ENCODE results near the gene COL6A3.

The COL6A3 gene

DNA sequence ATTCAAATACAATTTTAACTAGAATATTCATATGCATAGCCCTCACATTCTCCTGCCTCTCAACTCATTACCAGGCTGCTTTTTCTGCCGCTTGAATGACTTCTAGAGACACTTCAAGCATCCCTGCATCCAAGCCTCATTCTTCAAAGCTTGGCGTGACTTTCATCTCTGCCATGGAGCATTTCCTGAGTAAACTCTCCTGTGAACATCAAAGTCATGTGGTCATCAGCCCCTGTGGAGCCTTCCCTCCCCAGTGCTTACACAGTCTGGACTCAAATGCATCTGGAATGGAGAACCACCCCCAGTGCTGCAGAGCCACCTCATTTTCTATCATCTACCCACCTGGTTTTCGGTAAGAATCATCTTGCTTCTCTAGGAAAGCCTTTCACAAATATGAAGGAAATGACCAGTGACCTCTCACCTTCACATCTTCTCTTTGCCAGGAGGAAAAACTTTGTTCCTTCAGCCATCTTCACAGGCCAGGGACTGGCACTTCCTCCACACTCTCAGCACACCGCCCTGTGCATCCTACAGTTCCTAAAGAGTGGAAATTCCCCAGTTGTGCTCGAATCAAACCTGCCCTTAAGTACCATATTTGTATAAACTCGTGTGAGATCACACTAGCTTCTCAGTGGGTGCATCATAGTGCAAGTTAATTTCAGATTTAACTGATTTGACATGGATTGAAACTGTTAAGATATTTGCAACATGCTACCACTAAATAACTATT, 116.4 kb downstream of the COL6A3 start:
- no peak for DNase-seq (ENCODE audit: low read depth, low spot score)

DNA sequence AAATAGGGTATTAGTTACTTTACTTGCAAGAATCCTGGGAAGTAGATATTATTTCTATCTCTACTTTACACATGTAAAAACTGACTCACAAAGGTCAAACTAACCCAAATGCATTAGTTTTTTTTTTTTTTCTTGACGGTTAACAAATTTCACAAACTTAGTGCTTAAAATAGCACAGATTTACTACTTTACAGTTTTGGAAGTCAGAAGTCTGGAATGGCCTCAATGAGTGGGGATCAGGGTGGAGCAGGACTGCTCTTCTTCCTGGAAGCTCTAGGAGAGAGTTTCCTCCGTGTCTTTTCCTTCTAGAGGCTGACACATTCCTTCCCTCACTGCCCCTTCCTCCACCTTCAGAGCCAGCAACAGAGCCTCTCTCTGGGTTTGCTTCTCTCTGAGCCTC, 117.2 kb downstream of the COL6A3 start:
- DNase-seq (ENCODE audit: low read depth, low spot score), result no peak

DNA sequence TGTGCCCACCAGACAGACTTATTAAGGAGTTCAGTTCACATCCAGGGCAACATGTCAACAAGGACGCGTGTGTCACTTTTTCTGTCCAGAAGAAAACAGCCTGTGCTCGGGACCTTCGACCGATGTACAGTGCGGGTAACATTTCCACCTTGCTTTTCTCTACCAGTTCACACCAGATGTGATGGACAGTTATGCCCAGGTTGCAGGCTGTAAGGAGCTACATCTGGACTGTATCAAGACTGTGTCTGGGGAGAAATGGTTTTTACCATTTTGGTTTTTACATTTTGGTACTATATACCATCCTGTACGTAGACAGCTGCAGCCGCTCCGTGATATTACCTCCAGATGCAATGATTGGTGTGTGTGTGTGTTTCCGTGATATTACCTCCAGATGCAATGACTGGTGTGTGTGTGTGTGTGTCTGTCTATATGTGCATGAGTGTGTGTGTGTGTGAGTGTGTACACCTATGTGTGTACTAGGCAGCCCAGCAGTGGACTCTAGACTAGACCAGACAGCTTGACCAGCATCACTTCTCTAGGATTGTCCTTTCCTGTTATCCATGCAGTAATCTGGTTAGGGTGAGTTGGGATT, 118.0 kb downstream of the COL6A3 start:
- no peak for DNase-seq (ENCODE audit: low read depth, low spot score)

DNA sequence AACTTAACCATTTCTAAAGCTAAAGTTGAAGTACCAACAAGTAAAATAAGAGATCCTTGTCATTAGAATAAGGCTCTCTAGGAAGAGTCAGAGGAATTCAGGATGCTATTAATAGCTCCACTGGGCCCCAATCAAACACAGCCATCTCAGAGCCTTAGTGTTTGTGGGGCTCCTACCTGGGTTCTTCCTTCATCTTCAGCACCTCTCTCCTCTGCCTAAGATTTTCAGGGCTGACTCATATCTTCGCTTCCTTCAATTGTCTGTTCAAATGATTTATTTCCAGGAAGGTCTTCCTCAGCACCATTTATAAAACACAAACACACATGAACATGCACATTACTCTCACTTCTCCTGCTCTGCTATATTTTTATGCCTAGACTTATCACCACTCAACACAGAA, 119.5 kb downstream of the COL6A3 start:
- DNase-seq (ENCODE audit: low read depth, low spot score), result no peak

DNA sequence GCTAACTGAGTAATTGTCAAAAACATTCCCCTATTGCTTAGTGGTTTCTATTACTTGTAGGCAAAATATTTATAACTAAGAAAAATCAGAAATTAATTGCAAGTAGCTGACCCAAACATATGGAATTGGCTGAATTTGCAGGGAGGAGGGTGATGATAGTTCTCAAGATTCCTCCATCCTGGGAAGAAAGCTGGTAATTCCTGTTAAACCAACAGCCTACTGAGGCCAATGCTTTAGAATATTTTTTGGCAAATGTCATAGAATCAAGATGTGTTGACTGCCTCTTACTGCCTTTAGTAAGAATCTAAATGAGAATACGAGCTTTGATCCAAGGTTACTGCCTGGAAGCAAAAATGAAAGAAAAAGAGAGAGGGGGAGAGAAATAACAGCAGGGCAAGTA, 120.0 kb downstream of the COL6A3 start:
- no peak for DNase-seq (ENCODE audit: low read depth, low spot score)

DNA sequence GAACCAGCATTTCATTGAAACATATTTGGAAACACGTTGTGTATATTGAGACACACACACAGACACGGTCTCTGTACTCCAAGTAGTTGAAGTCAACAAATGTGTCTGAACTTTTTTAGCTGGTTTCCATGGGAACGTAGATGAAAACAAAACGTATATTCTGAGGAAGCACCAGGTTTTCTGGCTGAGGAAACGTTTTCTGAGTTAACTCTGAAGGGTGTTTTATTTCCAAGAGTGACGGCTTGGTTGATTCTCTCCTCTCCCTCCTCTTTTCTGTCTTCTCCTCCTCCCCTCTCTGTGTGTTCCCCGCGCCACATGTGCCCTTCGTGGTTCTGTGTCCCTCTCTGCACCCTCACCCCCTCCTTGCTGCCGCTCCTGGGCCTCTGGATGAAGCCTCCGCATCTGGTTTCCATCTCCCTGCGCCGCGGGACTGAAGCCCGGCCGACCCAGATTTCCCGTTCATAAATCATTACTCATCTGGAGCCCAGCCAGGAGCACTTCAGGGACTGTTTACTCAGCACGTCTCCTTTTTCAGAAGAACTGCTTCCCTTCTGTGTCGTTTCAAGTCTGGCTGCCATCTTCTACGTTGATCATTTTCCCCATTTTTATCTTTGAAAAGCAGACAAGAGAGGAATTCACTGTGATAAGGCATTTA, 122.7 kb downstream of the COL6A3 start:
- DNase-seq (ENCODE audit: low read depth, low spot score), result no peak

DNA sequence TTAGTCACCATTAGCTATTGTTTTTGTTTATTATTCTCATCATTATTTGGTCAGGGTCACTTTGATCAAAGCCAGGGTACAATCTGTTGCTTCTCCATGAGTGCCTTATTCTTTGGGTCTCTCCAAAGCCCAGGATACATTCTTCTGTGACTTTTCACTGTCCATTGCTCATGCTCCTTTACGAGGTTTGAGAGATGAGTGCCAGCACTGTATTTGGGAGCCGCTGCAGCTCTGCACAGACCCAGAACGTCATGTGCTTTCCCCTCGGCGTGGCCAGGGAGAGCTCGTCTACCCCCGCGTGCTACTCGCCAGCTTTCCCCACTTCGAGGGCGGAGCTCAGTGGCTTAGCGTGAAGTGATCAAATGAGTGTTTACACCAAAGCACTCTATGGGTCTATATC, 123.7 kb downstream of the COL6A3 start:
- no peak for DNase-seq (ENCODE audit: low read depth, low spot score)

DNA sequence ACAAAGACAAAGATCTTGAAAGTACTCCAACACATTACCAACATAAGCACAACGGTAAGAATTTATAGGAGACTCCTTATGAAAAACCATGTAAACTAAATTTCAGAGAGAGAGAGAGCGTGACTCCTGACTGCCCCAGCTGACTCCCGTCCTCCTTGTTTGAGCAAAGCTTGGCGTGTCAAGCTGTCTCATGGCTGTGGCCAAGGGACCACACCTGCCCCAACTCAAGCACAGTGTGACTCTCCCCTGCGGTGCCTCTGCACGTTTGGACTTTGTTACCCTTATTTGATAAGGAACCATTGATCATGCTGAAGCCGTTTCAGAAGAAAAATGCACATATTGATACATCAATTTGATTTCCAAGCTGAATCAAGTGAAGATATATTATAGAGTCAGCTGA, 124.8 kb downstream of the COL6A3 start:
- no peak for DNase-seq (ENCODE audit: low read depth, low spot score)

DNA sequence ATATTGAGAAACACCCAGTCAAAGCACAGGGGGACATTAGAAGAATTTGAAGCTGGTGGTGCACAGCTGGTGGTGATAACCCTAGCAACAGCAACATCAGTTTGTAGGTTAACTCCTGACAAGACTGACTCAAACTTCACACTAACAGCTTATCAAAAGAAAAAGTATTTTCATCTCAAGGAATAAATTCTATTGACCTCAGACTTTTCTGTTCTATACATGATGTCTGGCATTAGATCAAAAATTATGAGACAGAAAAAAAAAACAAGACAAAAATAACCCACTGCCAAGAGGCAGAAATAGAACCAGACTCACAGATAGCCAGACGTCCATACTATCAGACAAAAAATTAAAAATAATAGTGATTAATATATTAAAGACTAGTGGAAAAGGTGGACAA, 126.1 kb downstream of the COL6A3 start:
- no peak for DNase-seq (ENCODE audit: low read depth, low spot score)

DNA sequence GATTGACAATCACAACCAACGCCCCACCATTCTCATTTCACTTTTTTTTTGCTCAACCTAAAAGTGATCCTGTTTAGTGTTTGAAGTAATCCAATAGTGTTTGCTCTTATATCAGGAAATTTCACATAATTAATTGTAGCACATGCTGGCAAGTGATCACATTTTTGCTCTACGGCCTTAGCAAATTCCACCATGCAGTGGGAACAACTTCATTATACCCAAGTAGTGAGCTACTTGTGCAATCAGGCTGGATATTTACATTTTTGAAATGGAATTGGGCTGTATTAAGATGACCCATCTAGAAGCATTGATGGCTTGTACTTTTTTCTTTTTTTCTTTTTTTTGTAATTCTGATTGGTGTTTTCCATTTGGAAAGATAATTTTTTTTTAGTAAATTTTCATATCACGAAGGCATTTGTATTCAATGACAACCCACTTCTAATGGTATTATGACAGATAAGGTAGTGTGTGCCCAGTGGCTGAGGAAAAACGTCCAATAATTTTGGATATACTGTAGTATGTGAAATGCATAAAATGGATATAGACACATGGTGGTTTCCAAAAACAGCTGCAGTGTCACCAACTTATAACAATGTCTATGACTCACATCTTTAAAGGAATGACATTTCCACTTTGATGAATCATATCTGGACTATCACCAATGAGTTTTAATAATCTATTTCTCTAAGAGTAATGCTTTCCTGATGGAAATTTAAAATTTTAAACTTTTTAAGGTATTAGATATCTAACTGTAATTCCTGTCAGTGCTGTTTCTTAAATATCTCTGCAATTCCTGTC, 130.6 kb downstream of the COL6A3 start:
- DNase-seq (ENCODE audit: low read depth, low spot score), result no peak

DNA sequence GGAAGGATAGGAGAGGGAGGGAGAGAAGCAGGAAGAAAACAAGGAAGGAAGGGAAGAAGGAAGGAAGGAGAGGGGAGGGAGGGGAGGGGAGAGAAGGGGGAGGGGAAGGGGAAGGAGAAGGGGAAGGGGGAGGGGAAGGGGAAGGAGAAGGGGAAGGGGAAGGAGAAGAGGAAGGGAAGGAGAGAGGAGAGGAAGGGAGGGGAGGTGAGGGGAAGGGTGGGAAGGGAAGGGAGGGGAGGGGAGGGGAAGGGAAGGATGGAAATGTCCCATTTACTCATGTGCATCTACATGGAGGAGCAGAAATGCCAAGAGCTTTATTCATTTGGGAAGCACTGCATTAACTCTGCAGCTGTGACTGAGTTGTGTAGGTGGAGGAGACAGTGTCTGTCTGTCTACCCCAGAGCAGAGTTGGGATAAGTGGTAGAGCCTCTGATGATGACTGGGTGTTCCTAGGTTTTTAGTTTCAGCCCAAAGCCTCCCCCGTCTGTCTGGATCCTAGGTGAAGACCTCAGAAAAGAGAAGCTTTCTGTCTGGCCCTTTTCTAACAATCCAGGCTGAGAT, 131.3 kb downstream of the COL6A3 start:
- DNase-seq (ENCODE audit: low read depth, low spot score), result no peak

DNA sequence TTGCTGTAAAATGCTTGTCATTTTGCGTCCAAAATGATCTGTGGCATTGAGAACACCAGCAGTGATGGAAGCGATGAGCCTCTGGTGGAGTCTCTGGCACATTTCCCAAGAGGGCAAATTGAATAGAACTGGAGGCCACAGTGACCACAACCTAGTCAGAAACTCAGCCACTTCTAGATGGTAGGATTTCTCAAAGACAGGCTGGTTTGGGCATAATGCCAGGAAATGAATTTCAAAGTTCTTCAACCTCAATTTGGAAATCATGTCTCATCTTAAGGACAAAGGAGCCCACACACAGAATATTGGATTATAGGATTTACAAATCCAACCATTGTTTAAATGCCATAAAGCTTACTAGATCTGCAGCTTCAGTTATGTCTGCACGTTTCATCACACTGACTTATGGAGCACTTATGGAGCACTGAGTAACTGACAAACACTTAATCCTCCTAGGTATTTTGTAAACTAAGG, 132.1 kb downstream of the COL6A3 start:
- DNase-seq (ENCODE audit: low read depth, low spot score), result no peak

DNA sequence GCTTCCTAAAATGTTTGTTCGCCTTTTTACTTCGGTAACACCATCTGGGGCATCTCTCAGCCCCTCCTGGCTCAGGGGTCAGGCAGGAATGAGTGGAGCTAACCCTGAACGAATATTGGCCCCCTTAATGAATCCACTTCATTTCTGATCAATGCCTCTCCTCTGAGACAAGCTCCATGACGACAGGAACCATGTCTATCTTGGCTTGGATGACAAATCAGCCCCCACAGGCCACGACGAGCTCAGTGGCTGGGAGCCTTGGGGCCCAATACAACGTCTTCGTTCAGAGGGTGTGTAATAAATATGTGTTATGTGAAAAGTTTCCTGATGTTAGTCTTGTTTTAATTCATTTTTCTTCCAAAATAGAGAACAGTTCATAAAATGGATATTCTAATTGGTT, 133.0 kb downstream of the COL6A3 start:
- no peak for DNase-seq (ENCODE audit: low read depth, low spot score)

DNA sequence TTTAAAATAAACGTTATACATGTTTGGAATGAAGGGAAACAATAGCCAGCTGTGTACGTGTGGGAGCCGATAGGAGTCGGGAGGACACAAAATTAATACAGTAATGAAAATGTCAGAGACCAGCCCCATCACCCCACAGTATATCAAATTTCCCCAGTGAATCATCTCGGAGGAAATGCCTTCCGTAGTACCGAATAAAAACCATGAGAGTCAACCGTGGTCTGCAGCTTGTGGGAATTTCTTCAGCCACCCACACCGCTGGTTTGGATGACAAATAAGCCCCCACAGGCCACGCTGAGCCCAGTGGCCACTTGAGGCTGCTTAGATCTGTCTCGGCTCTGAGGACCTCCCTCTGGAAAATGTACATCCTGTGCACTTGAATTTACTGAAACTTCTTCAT, 133.7 kb downstream of the COL6A3 start:
- DNase-seq (ENCODE audit: low read depth, low spot score), result no peak

DNA sequence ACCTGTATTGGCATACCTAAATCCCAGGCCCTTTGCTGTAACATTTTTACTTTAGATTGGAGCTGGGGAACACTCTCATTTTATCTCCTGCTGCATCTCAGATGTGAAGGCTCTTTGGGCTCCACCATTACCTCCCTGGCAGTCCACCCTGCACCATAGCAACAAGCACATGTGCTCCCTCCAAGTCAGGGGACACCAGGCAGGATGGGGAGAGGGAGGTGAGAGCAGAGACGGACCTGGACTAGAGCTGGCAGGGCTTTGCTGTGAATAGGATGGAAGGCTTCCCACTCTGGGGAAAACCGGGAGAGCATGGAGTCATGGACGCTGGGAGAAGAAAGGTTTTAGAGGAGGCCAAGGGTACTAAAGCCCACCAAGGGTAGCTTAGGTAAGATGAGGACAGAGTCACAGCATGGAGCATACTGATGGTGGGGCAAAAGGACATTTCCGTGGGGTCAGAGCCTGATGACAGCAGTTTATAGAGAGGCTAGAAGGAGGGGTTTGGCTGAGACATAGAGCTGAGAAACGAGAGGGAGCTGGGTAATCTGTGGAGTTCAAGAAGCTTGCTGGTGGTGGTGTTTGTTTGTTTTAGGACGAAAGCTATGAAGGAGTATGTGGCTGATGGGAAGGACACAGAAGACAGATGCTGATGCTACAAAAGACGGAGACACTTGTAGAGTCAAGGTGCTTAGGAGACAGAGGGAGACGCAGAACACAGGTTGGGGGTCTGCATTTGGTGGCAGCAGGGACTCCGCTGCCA, 134.8 kb downstream of the COL6A3 start:
- DNase-seq (ENCODE audit: low read depth, low spot score), result no peak

DNA sequence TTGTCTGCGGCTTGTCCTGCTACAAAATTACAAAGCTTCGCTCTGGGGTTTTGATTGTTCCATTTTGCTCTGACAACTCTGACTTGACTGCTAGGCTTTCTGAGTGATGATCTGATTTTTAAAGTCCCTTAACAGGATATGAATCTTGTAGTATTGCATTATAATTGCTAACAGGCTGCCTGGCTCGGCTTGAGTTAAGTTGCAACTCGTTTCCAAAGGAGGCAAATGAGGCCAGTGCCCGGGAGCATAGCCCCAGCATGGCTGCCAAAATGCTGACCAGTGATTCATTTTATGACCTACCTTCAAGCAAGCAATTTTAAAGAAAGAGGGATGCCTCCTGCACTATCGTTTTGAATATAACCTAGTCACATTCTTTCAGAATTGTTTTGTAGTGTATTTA, 135.4 kb downstream of the COL6A3 start:
- no peak for DNase-seq (ENCODE audit: low read depth, low spot score)

DNA sequence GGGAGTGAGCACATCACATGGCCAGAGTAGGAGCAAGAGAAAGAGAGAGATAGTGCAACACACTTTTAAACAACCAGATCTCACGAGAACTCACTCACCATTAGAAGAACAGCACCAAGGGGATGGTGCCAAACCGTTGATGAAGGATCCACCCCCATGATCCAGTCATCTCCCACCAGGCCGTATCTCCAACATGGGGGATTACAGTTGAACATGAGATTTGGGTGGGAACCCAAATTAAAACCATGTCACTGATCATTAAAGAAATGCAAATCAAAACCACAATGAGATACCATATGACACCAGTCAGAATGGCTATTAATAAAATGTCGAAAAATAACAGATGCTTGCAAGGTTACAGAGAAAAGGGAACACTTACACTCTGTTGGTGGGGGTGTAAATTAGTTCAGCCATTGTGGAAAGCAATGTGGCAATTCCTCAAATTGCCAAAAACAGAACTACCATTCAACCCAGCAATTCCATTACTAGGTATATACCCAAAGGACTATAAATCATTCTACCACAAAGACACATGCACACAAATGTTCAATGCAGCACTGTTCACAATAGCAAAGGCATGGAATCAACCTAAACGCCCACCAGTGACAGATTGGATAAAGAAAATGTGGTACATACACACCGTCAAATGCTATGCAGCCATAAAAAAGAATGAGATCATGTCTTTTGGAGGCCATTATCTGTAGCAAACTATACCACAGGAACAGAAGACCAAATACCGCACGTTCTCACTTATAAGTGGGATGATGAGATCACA, 137.1 kb downstream of the COL6A3 start:
- DNase-seq (ENCODE audit: low read depth, low spot score), result no peak

Measured in activated CD4-positive, CD25-positive, alpha-beta regulatory T cell treated with anti-CD3 and anti-CD28 coated beads, Interleukin-2, amount 50 U/mL, for 16 hours (primary cell).